GM18505 (cell line): ENCODE results near the gene SETD3.

Experiments
- ATAC-seq: cut with Tn5 transposase; IDR thresholded peaks from one replicate; pipeline ENCODE4 v1.9.1; 2021; ENCODE audit not compliant: unreplicated experiment
- POLR2A ChIP-seq: IDR thresholded peaks from 4 replicates; pipeline ENCODE4 v1.6.1; 2011; ENCODE audit warnings: borderline replicate concordance; ENCODE audit not compliant: insufficient read depth, insufficient read length; ENCODE audit errors: extremely low read depth

The SETD3 gene

DNA sequence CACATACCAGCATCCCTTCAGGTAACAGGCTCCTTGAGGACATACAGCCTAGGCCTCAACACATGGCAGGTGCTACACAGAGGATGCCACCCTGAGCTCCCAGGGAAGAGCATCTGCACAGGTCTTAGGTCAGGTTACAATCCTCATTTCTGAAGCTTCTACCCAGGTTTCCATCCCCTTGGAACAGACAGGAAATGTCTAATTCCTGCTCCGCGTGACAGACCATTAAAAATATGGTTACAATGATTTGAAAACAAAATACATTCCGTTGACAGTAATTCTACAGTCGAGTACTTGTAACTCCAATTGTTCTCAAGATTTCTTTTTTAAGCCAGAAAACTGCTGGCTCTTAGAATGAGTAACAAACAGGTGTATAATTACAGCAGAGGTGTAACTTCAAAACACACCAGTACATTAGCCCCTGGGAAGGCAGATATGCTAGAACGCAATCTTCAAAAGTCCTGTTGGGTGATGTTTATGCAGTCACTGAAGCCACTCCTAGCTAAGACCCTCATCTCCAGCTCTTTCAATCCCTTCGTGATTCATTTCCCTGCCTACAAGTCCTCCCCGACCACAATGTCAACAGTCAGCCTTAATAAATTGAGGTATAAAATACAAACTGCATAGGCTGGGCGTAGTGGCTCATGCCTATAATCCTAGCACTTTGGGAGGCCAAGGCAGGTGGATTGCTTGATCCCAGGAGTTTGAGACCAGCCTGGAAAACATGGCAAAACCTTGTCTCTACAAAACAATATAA lies 11.6 kb downstream of the SETD3 start:
- TF ChIP-seq POLR2A = no peak
- no peak for ATAC-seq

DNA sequence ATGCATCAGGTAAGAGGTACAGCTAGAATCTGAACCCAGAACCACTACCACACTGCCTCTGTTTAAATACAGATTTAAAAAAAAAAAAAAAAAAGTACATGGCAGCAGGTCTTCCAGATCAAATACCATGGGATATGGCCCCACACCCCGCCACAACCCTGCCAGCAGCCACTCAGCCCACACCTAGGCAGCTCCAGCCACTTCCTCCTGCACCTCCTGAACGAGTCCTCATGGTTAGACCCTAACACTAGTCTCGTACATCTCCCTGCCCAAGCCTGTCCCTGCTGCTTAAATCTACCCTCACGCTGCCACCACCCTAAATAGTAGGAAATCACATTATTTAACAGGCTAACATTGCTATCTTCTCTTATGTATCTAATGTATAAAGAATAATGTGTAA lies 12.6 kb downstream of the SETD3 start:
- ATAC-seq = no peak
- no peak for TF ChIP-seq POLR2A

DNA sequence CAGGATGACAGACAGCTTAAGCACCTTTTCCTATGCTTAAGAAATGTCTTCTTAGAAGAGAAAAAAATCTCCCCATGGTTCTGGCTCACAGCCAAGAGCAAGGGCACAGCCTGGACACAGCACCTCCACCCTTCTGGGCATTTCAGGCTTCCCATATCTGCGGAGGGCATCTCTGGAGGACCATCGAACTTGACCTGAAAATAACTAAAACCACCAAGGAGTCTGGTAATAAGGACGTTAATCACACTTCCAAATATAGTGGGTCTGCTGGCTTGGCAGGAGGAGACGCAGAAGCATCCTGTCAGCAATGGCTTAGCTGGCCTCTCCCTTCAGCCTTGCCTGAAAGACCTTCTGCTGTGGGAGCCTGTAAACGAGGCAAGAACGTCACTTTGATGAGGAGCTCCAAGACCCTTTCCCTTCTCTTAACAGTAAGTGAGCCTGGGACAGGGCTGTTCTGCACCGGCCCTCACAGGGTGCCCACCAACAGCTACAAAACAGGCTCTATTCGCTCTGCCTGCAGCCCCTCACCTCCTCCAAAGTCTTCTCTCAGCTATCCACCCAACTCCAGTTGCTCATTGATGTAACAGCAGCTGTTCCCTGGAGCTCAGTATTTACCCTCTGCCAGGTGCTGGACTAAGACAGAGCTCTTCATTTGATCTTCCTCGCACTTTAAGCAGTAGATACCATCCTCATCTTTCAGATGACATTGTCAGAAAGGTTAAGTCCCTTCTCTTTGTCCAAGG lies 13.2 kb downstream of the SETD3 start:
- no peak for TF ChIP-seq POLR2A
- no peak for ATAC-seq

DNA sequence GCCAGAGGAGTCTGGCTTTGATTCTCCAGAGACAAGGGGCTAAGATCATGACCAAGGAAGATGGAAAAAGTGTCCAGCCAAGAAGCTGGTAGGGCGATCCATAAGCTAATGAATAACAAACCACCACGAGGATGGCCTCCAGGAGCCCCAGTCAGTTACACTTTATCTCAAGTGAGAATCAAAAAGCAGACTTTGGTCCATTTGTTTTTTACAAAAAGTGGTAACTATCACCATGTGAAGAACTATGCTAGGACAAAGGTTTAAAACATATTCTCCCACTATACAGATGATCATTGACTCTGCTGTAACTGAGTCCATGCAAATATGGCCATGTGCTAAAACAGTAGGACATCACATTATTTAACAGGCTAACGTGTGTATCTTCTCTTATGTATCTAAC lies 13.9 kb downstream of the SETD3 start:
- no peak for TF ChIP-seq POLR2A
- no peak for ATAC-seq

DNA sequence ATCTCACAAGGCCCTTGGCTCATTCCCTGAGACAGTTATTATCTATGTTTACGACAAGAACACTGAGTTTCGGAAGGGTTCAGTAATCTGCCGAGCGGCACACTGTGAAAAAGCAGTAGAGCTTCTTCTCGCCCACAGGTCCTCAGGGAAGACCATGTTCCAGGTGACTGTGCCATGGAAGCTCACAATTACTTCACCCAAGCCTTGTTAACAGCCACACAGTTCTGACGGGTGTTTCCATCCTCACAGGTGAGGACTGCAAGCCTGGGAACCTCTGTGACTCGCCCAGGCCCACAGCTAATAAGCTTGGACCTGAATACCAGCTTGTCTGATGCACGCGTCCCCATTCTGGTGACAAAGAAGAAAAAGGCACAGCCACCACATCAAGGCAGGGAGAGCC lies 15.4 kb downstream of the SETD3 start:
- TF ChIP-seq POLR2A = no peak
- ATAC-seq = no peak

DNA sequence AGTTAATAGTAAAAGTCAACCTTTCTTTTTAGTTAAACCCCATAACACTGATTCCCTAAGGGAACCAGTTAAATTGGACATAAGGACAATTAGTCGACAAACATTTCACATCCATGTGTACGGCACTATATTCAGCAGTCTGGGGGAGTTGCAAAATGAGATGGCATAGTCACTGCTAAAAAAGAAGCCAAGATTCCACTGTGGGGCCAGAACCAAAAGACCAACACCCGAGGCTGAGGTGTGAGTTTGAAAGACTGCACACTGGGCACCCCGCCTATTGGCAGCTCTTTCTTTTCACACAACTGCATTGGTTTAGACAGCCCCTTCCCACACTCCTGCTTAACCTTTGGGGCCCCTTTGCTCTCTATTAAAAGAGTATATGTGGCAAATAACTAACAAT lies 16.7 kb downstream of the SETD3 start:
- no peak for TF ChIP-seq POLR2A
- ATAC-seq = no peak

DNA sequence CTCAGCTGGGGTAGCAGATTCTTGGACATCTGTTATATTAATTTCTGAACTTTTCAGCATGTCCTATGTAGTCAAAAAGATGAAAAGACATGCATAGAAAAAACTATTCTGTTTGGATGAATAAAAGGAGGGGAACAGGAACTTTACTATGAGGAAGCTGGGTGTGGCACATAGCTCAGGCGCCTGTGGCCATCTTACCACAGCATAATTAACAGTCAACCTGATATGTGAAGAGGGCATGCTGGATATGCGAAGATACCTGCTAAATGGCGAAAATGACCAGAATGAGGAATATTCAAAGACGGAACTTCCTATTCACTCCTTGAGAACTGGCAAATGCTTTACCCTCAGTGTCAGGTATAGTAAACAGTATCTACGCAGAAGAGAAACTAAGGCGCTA lies 18.4 kb downstream of the SETD3 start:
- ATAC-seq = no peak
- TF ChIP-seq POLR2A = no peak

DNA sequence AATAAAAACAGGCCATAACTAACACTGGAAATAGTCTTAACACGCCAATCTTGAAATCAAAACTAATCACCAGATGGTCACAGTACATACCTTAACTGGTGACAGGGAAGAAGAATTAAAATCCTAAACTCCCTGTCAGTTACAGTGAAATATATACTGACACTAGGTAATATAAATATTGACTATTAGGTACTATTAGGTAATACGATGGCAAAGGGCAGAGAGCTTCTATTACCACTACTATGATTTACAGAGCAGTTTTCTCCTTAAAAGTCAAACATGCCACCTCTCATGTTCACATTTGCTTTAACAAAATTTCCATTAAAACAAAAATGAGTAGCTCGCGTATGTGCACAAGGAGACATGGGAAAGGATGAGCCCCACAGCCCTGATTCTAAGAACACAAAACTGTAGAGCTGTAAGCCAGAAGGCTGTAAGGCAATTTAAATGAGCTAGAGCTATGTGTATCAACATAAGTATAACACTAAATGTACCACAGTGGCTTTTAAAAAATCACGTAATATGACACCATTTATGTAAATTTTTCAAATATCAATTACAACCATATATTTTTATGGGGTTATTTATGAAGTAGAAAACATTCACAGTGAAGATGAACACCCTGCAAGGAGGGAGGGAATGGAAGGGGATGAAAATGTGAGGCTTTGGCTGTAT lies 19.1 kb downstream of the SETD3 start:
- no peak for TF ChIP-seq POLR2A
- no peak for ATAC-seq

DNA sequence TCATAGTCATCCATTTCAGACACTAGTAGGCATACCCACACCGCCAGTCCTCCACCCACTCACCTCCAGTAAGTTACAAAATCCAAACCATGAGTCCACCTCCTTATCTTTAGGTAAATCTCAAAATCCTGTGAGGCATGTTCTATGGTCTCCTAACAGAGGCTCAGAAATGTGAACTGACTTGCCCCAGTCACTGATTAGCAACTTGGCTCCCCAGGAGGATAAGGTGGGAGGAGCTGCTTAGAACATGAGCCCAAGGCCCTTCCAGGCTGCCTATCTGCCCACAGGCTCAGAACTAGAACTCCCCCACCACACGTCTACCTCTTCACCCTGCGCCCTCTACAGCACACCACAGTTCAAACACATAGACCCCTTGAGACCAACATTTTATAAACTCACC lies 19.9 kb downstream of the SETD3 start:
- ATAC-seq = no peak
- no peak for TF ChIP-seq POLR2A

DNA sequence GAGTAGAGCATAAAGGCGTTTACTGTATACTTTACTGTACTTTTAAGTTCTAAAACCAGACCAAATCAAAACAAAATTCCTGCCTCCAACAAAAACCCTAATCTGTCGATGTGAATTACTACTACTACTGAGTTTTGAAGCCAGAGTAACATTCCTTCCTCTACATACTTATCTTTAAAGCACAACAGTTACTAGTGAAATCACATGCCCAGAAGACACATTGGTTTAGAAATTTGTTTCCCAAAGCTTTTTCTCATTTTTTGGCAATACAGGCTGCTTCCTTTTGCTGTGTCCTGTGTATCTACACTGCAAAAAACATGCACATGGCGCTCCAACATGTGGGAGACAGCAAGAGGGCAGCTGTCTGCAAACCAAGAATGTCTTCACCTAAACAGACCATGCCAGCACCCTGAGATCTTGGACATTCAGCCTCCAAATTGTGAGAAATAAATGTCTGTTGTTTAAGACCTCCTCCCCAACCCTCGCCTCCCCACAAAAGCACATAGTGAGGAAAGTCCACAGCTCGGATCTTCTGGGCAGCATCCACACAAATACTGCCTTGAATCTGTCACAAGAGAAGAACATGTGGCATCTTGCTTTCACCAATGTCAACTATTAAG lies 21.1 kb downstream of the SETD3 start:
- no peak for TF ChIP-seq POLR2A
- ATAC-seq = no peak

DNA sequence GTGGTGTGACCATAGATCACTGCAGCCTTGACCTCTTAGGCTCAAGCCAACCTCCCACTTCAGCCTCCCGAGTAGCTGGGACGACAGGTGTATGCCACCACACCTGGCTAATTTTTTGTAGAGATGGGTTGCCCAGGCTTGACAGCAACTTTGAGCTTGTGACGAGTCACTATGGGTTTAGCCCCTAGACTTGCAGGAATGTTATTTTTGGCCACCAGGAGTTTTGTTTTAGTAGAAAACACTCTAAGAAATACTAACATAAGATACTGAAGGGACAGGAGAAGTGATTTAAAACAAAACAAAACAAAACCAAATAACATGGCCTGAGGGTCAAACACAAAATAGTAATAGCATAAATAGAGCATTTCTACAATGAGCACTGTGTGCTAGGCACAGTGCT lies 26.4 kb downstream of the SETD3 start:
- no peak for ATAC-seq
- no peak for TF ChIP-seq POLR2A

DNA sequence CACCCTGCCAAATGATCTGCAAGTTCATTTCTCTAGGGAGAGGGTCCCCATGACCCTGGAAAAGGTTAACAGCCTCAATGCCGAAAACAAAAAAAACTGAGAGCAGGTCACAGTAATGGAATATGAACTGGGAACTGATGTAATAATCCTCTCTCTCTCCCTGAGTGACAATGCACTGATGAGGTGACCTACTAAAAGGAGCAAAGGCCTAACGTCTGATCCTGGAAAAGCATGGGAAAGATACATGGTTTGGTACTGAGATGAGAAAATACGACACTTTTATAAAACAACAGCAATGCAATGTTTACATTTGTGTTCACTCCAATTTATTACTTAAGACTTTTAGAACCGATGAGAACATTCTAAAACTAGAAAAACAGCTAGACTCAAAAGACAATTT lies 27.7 kb downstream of the SETD3 start:
- TF ChIP-seq POLR2A = no peak

DNA sequence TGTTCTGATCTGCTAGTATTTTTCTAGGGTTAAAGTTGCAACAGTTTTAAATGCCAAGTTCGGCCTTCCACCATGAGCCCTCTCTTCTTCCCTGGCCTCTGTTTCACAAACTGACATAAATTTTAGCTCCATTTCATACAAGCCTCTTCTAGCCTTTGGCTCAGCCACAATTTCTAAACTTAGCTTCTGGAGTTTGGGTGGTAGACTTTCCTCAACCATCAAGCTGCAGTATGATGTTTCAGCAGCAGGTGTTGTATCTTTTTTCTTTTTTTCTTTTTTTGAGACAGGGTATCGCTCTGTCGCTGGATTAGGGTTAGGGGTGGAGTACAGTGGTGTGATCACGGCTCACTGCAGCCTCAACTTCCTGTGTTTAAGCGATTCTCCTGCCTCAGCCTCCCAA lies 29.4 kb downstream of the SETD3 start:
- TF ChIP-seq POLR2A = no peak
- ATAC-seq = no peak

More for the DNA sequence above, 27.7 kb downstream of the SETD3 start:
- no peak for ATAC-seq
